Lower lobe of right lung (tissue), 2 donors: ENCODE results near the gene RPLP2. TPM values are rescaled to one million over a fixed set of nuclear protein-coding genes. Genes with fewer than 3 reads are reported as not detected.

ENCODE experiments used
- ATAC-seq, 2 donors: fragments of 200-7000 bp; cut with Tn5 transposase; one replicate each; pipeline ENCODE4 v1.9.1; 2020 to 2022; ENCODE audit warnings: mild to moderate bottlenecking in 2 of 2, moderate library complexity in 2 of 2
- DNase-seq: peaks from one replicate; pipeline ENCODE4 v3.0.0-alpha.2; 2020
- H3K27ac ChIP-seq: fragments of 200-600 bp; one replicate; pipeline ENCODE4 v1.8.0; 2022
- H3K27me3 ChIP-seq: fragments of 200-600 bp; one replicate; pipeline ENCODE4 v1.8.0; 2022; ENCODE audit warnings: low read depth
- H3K36me3 ChIP-seq: fragments of 200-600 bp; one replicate; pipeline ENCODE4 v1.8.0; 2022; ENCODE audit warnings: mild to moderate bottlenecking
- H3K4me1 ChIP-seq: fragments of 200-600 bp; one replicate; pipeline ENCODE4 v1.8.0; 2022
- H3K4me3 ChIP-seq: fragments of 200-600 bp; one replicate; pipeline ENCODE4 v1.8.0; 2022; ENCODE audit warnings: mild to moderate bottlenecking
- H3K9me3 ChIP-seq: fragments of 200-600 bp; one replicate; pipeline ENCODE4 v1.8.0; 2022
- CTCF ChIP-seq: fragments of 200-600 bp; IDR thresholded peaks from one replicate; pipeline ENCODE4 v1.8.0; 2022; ENCODE audit warnings: antibody characterized with exemption, mild to moderate bottlenecking
- intact Hi-C: fragments of 100-400 bp; cut with DNase I; formaldehyde crosslinking; loops from one replicate; pipeline ENCODE4 v1.11.0; 2022
- total RNA-seq: library from RNA; stranded (reverse); fragmentation: NEBNext Ultra II Directional; extraction: Animal tissue kit (Norgen Biotek cat#: 25700); gene quantifications from one replicate; pipeline ENCODE4 v1.2.1, GENCODE V29; 2021
- donor health status: DM: no; HTN: yes; CAD: no; lungs with severe emphysema.

The RPLP2 gene
- total RNA-seq, 1 donor from 2014 or later, result 1,518 TPM

- intact Hi-C loops, result no loop called here
- Histone ChIP-seq H3K9me3 (no peaks in the 10 kb centered on the region), H3K27me3 (no peaks in the 10 kb centered on the region), H3K4me1 (peaks cover 32% of the 10 kb centered on the region), H3K27ac (peak overlapping the region; percentile 95), H3K4me3 (peak overlapping the region; percentile 68), H3K36me3 (peaks cover 28% of the 10 kb centered on the region)
- DNase-seq (peak; percentile 95), ATAC-seq (peak; percentile 92 to 93)
- TF ChIP-seq CTCF, result peak; percentile 6
Observed at GRCh38 chr11:819129-819931, 9.6 kb downstream of the RPLP2 start.

GRCh38 chr11:819943-820649, 10.3 kb downstream of the RPLP2 start:
- ATAC-seq, result peak; percentile 79 to 83
- DNase-seq, result peak; percentile 97
- Histone ChIP-seq H3K27ac (peak overlapping the region; percentile 95), H3K4me1 (peaks cover 32% of the 10 kb centered on the region), H3K9me3 (no peaks in the 10 kb centered on the region), H3K4me3 (peak overlapping the region; percentile 68), H3K36me3 (peaks cover 36% of the 10 kb centered on the region), H3K27me3 (no peaks in the 10 kb centered on the region)
- TF ChIP-seq CTCF, result no peak
- intact Hi-C loops, result no loop called here

GRCh38 chr11:820655-821511, 11.1 kb downstream of the RPLP2 start:
- H3K4me3 ChIP-seq, result peak overlapping the region; percentile 68
- peaks cover 42% of the 10 kb centered on the region for H3K36me3 ChIP-seq
- DNase-seq (peak; percentile 88), ATAC-seq (peak; percentile 64 to 67)
- intact Hi-C loops, result no loop called here
- peak overlapping the region; percentile 95 for H3K27ac ChIP-seq
- TF ChIP-seq CTCF, result no peak
- H3K9me3 ChIP-seq, result no peaks in the 10 kb centered on the region
- peaks cover 38% of the 10 kb centered on the region for H3K4me1 ChIP-seq
- no peaks in the 10 kb centered on the region for H3K27me3 ChIP-seq

GRCh38 chr11:821512-822371, 12.0 kb downstream of the RPLP2 start:
- TF ChIP-seq CTCF, result no peak
- Histone ChIP-seq H3K4me1 (peaks cover 46% of the 10 kb centered on the region), H3K36me3 (peaks cover 42% of the 10 kb centered on the region), H3K9me3 (no peaks in the 10 kb centered on the region), H3K27ac (peak overlapping the region; percentile 95), H3K4me3 (peak overlapping the region; percentile 68), H3K27me3 (no peaks in the 10 kb centered on the region)
- peak; percentile 85 for DNase-seq
- intact Hi-C loops, result no loop called here
- ATAC-seq, result peak in 1 of 2 donors; percentile 1
